WTC11 (cell line): ENCODE results near the gene TAS2R46.
"Not testable (repeated sequence)": the region's sequence is repeated elsewhere in the genome, so short reads cannot be mapped to it uniquely, and the experiment has no call there.

ENCODE experiments used
- ATF1 ChIP-seq: sonication (generic); formaldehyde crosslinking; IDR thresholded peaks from 2 replicates; pipeline ENCODE4 v1.8.1; 2023; ENCODE audit warnings: mild to moderate bottlenecking, moderate library complexity, missing genetic modification reagents
- JUN ChIP-seq: sonication (generic); formaldehyde crosslinking; IDR thresholded peaks from 2 replicates; pipeline ENCODE4 v1.8.0; 2023; ENCODE audit warnings: mild to moderate bottlenecking, missing genetic modification reagents
- KAT7 ChIP-seq: sonication (generic); formaldehyde crosslinking; IDR thresholded peaks from 2 replicates; pipeline ENCODE4 v1.8.1; 2023; ENCODE audit warnings: missing genetic modification reagents, mild to moderate bottlenecking, borderline replicate concordance
- NFATC4 ChIP-seq: fragments of 250-450 bp; sonication (Bioruptor Pico); IDR thresholded peaks from 2 replicates; pipeline ENCODE4 v1.9.0; 2021; ENCODE audit warnings: mild to moderate bottlenecking
- TEAD1 ChIP-seq: sonication (generic); formaldehyde crosslinking; IDR thresholded peaks from 2 replicates; pipeline ENCODE4 v1.8.0; 2022; ENCODE audit warnings: mild to moderate bottlenecking, missing genetic modification reagents
- TEAD4 ChIP-seq: sonication (generic); formaldehyde crosslinking; IDR thresholded peaks from 2 replicates; pipeline ENCODE4 v1.8.0; 2022; ENCODE audit warnings: mild to moderate bottlenecking, missing genetic modification reagents
- ZNF396 ChIP-seq: fragments of 250-450 bp; sonication (Bioruptor Pico); IDR thresholded peaks from 2 replicates; pipeline ENCODE4 v1.8.0; 2021; ENCODE audit warnings: mild to moderate bottlenecking, moderate library complexity, borderline replicate concordance
- TF ChIP-seq, protein P1 (sequence below): sonication (generic); formaldehyde crosslinking; IDR thresholded peaks from 2 replicates; pipeline ENCODE4 v1.8.1; 2023; ENCODE audit warnings: mild to moderate bottlenecking, missing genetic modification reagents
- TF ChIP-seq, protein P2 (sequence below): sonication (generic); formaldehyde crosslinking; conservative IDR thresholded peaks from 2 replicates; pipeline ENCODE4 v1.8.1; 2023; ENCODE audit warnings: mild to moderate bottlenecking, low read depth, missing genetic modification reagents, moderate library complexity
- TF ChIP-seq, protein P3 (sequence below): fragments of 200-600 bp; IDR thresholded peaks from 2 replicates; pipeline ENCODE4 v1.8.0; 2022; ENCODE audit warnings: antibody characterized with exemption
- TF ChIP-seq, protein P4 (sequence below): sonication (generic); formaldehyde crosslinking; IDR thresholded peaks from 2 replicates; pipeline ENCODE4 v1.8.1; 2023; ENCODE audit warnings: mild to moderate bottlenecking, missing genetic modification reagents
- TF ChIP-seq, protein P5 (sequence below): sonication (generic); formaldehyde crosslinking; conservative IDR thresholded peaks from 2 replicates; pipeline ENCODE4 v1.8.1; 2022; ENCODE audit warnings: mild to moderate bottlenecking, missing genetic modification reagents
- TF ChIP-seq, protein P6 (sequence below): sonication (generic); formaldehyde crosslinking; IDR thresholded peaks from 2 replicates; pipeline ENCODE4 v1.8.1; 2022; ENCODE audit warnings: mild to moderate bottlenecking, missing genetic modification reagents, moderate library complexity, borderline replicate concordance
- TF ChIP-seq, protein P7 (sequence below): sonication (generic); formaldehyde crosslinking; IDR thresholded peaks from 2 replicates; pipeline ENCODE4 v1.8.0; 2022; ENCODE audit warnings: mild to moderate bottlenecking, missing genetic modification reagents

DNA sequence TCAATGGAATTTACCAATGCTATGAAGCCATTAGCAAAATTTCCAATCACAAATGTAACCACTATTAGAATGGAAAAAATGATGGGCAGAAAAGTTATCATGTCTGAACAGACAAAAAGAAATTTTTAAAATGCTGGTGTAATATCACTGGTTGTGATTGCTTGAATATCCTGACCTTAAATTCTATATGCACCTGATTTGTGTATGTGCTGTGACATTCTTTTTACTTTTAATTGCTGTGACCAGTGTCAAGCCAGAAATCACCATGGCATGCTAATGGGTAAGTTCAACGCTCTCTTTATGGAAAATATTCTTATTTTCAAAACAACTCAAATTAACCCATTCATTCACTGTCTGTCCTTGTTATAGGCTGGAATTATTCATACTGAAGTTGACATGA, at the start of gene TAS2R46:
- TF ChIP-seq, protein P1, sequence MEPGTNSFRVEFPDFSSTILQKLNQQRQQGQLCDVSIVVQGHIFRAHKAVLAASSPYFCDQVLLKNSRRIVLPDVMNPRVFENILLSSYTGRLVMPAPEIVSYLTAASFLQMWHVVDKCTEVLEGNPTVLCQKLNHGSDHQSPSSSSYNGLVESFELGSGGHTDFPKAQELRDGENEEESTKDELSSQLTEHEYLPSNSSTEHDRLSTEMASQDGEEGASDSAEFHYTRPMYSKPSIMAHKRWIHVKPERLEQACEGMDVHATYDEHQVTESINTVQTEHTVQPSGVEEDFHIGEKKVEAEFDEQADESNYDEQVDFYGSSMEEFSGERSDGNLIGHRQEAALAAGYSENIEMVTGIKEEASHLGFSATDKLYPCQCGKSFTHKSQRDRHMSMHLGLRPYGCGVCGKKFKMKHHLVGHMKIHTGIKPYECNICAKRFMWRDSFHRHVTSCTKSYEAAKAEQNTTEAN, result not testable (repeated sequence)
- TF ChIP-seq ZNF396; KAT7; ATF1 (CRISPR knock-in tag); JUN (CRISPR knock-in tag); TEAD4 (CRISPR knock-in tag); NFATC4; TEAD1 (CRISPR knock-in tag): not testable (repeated sequence)
- TF ChIP-seq, protein P2, sequence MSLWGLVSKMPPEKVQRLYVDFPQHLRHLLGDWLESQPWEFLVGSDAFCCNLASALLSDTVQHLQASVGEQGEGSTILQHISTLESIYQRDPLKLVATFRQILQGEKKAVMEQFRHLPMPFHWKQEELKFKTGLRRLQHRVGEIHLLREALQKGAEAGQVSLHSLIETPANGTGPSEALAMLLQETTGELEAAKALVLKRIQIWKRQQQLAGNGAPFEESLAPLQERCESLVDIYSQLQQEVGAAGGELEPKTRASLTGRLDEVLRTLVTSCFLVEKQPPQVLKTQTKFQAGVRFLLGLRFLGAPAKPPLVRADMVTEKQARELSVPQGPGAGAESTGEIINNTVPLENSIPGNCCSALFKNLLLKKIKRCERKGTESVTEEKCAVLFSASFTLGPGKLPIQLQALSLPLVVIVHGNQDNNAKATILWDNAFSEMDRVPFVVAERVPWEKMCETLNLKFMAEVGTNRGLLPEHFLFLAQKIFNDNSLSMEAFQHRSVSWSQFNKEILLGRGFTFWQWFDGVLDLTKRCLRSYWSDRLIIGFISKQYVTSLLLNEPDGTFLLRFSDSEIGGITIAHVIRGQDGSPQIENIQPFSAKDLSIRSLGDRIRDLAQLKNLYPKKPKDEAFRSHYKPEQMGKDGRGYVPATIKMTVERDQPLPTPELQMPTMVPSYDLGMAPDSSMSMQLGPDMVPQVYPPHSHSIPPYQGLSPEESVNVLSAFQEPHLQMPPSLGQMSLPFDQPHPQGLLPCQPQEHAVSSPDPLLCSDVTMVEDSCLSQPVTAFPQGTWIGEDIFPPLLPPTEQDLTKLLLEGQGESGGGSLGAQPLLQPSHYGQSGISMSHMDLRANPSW, result not testable (repeated sequence)
- TF ChIP-seq, protein P3, sequence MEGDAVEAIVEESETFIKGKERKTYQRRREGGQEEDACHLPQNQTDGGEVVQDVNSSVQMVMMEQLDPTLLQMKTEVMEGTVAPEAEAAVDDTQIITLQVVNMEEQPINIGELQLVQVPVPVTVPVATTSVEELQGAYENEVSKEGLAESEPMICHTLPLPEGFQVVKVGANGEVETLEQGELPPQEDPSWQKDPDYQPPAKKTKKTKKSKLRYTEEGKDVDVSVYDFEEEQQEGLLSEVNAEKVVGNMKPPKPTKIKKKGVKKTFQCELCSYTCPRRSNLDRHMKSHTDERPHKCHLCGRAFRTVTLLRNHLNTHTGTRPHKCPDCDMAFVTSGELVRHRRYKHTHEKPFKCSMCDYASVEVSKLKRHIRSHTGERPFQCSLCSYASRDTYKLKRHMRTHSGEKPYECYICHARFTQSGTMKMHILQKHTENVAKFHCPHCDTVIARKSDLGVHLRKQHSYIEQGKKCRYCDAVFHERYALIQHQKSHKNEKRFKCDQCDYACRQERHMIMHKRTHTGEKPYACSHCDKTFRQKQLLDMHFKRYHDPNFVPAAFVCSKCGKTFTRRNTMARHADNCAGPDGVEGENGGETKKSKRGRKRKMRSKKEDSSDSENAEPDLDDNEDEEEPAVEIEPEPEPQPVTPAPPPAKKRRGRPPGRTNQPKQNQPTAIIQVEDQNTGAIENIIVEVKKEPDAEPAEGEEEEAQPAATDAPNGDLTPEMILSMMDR, result not testable (repeated sequence)
- TF ChIP-seq, protein P4, sequence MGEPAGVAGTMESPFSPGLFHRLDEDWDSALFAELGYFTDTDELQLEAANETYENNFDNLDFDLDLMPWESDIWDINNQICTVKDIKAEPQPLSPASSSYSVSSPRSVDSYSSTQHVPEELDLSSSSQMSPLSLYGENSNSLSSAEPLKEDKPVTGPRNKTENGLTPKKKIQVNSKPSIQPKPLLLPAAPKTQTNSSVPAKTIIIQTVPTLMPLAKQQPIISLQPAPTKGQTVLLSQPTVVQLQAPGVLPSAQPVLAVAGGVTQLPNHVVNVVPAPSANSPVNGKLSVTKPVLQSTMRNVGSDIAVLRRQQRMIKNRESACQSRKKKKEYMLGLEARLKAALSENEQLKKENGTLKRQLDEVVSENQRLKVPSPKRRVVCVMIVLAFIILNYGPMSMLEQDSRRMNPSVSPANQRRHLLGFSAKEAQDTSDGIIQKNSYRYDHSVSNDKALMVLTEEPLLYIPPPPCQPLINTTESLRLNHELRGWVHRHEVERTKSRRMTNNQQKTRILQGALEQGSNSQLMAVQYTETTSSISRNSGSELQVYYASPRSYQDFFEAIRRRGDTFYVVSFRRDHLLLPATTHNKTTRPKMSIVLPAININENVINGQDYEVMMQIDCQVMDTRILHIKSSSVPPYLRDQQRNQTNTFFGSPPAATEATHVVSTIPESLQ, result not testable (repeated sequence)
- TF ChIP-seq, protein P5, sequence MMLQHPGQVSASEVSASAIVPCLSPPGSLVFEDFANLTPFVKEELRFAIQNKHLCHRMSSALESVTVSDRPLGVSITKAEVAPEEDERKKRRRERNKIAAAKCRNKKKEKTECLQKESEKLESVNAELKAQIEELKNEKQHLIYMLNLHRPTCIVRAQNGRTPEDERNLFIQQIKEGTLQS (CRISPR knock-in tag), result not testable (repeated sequence)
- TF ChIP-seq, protein P6, sequence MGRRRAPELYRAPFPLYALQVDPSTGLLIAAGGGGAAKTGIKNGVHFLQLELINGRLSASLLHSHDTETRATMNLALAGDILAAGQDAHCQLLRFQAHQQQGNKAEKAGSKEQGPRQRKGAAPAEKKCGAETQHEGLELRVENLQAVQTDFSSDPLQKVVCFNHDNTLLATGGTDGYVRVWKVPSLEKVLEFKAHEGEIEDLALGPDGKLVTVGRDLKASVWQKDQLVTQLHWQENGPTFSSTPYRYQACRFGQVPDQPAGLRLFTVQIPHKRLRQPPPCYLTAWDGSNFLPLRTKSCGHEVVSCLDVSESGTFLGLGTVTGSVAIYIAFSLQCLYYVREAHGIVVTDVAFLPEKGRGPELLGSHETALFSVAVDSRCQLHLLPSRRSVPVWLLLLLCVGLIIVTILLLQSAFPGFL (CRISPR knock-in tag), result not testable (repeated sequence)
- TF ChIP-seq, protein P7, sequence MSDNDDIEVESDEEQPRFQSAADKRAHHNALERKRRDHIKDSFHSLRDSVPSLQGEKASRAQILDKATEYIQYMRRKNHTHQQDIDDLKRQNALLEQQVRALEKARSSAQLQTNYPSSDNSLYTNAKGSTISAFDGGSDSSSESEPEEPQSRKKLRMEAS (CRISPR knock-in tag), result not testable (repeated sequence)
